Measurements from ENCODE around the gene ST7.

The ST7 gene

DNA sequence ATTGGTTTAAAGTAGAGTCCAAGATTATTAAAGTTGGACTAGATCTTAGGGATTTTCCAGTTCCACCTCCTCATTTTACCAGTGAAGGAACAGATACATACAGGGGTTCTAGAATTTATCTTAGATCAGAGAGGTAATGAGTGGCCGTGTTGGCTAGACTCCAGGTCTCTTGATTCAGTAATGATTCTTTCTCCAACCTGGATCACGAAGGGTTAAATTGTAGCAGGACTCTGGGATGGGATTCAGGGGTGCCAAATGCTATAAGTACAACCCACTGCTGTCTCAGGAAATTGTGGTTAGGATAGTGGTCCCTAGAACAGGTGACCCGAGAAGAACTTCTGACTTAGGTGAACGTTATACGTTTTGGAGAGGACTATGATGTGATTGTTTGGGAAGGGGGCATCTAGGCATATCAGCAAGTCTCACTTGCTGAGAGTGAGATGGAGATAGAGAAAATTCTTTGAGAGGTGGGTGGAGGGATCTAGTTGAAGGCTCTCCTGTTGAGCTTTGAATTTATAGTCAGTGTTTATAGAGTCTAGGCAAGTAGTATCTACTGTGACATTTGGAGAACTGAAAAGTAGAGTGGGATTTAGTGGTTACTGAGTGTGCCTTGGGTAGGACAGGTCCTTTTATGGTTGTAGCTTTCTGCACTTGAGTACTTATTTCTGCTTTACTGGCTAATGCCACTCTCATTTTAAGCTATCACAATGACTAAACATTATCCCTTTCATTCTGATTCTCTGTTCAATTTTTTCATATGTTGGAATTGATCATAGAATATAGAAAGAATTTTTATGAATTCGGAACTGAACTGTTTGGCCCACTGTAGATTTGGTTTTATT lies 58.3 kb downstream of the ST7 start:
- CTCF ChIA-PET: no interaction called here
- POLR2A ChIA-PET: no interaction called here
- no peak for DNase-seq (ENCODE audit: extremely low spot score)
- TF ChIP-seq ZNF384 (IDR thresholded peaks at IDR 0.05) (no peak), SP1 (IDR thresholded peaks at IDR 0.05) (no peak), FOXM1 (IDR thresholded peaks at IDR 0.05; ENCODE audit: borderline replicate concordance) (no peak), TARDBP (IDR thresholded peaks at IDR 0.05) (no peak), ELF4 (IDR thresholded peaks at IDR 0.05) (no peak), SUZ12 (IDR thresholded peaks at IDR 0.05) (no peak), PKNOX1 (IDR thresholded peaks at IDR 0.05) (no peak), HDGF (IDR thresholded peaks at IDR 0.05; ENCODE audit: borderline replicate concordance) (no peak)

DNA sequence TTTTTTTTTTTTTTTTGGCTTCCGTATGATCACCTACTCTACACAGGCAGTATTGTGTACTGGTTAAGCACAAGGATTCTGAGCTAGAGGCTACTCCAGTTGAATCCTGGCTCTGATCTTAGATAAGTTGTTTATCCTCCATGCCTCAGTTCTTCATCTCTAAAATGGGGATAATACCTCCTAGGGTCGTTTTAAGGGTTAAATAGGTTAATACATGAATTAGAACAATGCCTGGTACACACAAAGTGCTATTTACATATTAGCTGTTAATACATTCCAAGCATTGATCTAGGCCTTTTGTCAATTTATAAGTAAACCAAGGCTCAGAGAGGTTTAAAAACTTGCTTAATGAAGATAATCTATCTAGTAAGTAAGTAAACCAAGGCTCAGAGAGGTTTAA lies 59.0 kb downstream of the ST7 start:
- POLR2A ChIA-PET: no interaction called here
- CTCF ChIA-PET: no interaction called here
- no peak for DNase-seq (ENCODE audit: extremely low spot score)
- TF ChIP-seq PKNOX1 (IDR thresholded peaks at IDR 0.05): no peak

DNA sequence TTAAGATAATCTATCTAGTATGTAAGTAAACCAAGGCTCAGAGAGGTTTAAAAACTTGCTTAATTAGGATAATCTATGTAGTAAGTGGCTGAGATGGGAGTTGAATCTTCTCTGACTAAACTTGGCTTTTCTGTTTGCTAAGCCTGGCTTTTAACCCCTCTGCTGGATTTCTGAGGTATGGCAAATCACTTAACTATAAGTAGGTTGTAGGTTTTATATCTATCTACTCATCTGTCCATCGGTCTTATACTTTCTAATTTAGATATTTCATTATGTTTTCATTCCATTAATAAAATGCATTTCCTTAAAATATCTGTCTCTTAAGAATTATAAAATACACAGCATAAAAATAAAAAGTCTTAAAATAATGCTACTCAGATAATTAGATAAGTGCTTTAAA lies 59.4 kb downstream of the ST7 start:
- POLR2A ChIA-PET: no interaction called here
- no peak for TF ChIP-seq L3MBTL2 (conservative IDR thresholded peaks at IDR 0.05)
- no peak for TF ChIP-seq ARNT (IDR thresholded peaks at IDR 0.05)
- TF ChIP-seq CTBP1 (IDR thresholded peaks at IDR 0.05; ENCODE audit: borderline replicate concordance): no peak
- no peak for TF ChIP-seq FOXA1 (IDR thresholded peaks at IDR 0.05)
- no peak for TF ChIP-seq ELF4 (IDR thresholded peaks at IDR 0.05)
- no peak for TF ChIP-seq ZNF384 (IDR thresholded peaks at IDR 0.05)
- TF ChIP-seq NFRKB (IDR thresholded peaks at IDR 0.05): no peak
- TF ChIP-seq LEF1 (IDR thresholded peaks at IDR 0.05; ENCODE audit: borderline replicate concordance): no peak
- TF ChIP-seq PKNOX1 (IDR thresholded peaks at IDR 0.05): no peak
- TF ChIP-seq SUZ12 (IDR thresholded peaks at IDR 0.05): no peak
- TF ChIP-seq FOXM1 (IDR thresholded peaks at IDR 0.05; ENCODE audit: borderline replicate concordance): no peak
- TF ChIP-seq FOXK2 (IDR thresholded peaks at IDR 0.05): no peak
- TF ChIP-seq HDGF (IDR thresholded peaks at IDR 0.05; ENCODE audit: borderline replicate concordance): no peak
- no peak for TF ChIP-seq SP1 (IDR thresholded peaks at IDR 0.05)
- TF ChIP-seq BHLHE40 (IDR thresholded peaks at IDR 0.05; ENCODE audit: borderline replicate concordance): no peak
- CTCF ChIA-PET: interaction anchor here (1.0 kb wide), 1 partner anchor 71 kb away, joined by 3 read pairs; no protein-coding TSS in a partner anchor

DNA sequence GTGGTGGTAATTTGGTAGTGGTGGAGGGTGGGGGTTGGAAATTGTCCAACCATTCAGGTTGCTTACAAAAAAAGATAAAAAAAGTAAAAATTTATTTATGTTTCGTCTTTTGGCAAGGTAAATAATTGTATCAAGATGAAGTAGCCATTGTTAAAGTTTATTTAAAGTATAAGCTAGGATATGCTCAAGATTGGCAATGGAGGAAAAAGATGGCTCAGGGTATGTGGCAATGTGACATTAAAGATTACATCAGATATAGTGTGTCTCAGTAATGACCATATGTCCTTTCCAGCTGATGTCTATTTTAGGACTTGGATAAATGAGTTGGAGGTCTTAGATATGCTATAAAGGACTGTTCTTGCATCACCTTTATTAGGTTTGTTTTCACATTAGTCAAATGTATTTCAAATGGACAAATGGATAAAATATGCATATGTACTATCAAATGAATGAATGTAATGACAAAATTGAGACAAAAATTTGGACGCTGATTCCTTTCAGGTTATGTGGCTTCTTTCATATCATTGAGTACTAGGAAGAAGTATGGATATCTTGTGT lies 60.9 kb downstream of the ST7 start:
- ChIA-PET CTCF (no interaction called here), POLR2A (no interaction called here)
- TF ChIP-seq ARNT (IDR thresholded peaks at IDR 0.05) (no peak), BHLHE40 (IDR thresholded peaks at IDR 0.05; ENCODE audit: borderline replicate concordance) (no peak), HDGF (IDR thresholded peaks at IDR 0.05; ENCODE audit: borderline replicate concordance) (no peak), TARDBP (IDR thresholded peaks at IDR 0.05) (no peak), PKNOX1 (IDR thresholded peaks at IDR 0.05) (no peak), SUZ12 (IDR thresholded peaks at IDR 0.05) (no peak), FOXM1 (IDR thresholded peaks at IDR 0.05; ENCODE audit: borderline replicate concordance) (no peak), NFRKB (IDR thresholded peaks at IDR 0.05) (no peak), CTBP1 (IDR thresholded peaks at IDR 0.05; ENCODE audit: borderline replicate concordance) (no peak), LEF1 (IDR thresholded peaks at IDR 0.05; ENCODE audit: borderline replicate concordance) (no peak), ZNF384 (IDR thresholded peaks at IDR 0.05) (no peak), FOXA1 (IDR thresholded peaks at IDR 0.05) (no peak)
- DNase-seq (ENCODE audit: extremely low spot score): no peak

More for the DNA sequence above, 59.4 kb downstream of the ST7 start:
- peak; percentile 31 for DNase-seq (ENCODE audit: extremely low spot score)

DNA sequence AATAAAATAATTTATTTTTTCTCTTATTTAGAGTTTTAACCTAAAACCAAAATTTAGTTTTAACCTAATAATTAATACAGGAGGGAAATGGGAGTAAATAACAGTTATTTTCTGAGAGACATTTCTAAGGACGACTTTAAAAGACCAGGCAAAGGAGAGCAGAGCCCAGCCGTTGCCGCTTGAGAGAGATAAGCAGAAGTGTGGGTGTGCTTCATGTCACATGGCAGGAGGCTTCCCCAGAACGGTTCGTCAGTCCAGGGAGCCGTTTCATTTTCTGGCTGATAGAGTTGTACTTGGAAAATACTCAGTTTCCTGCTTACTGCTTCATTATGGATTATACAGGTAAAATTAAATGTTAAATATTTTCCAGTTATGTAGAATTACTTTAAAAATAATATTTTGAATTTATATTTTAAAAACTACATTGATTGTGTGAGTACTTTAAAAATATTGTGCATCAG lies 61.4 kb downstream of the ST7 start:
- ChIA-PET POLR2A (no interaction called here), CTCF (no interaction called here)
- DNase-seq (ENCODE audit: extremely low spot score): peak; percentile 44
- TF ChIP-seq NFRKB (IDR thresholded peaks at IDR 0.05) (no peak), PKNOX1 (IDR thresholded peaks at IDR 0.05) (no peak), CTBP1 (IDR thresholded peaks at IDR 0.05; ENCODE audit: borderline replicate concordance) (no peak), ARNT (IDR thresholded peaks at IDR 0.05) (no peak), SUZ12 (IDR thresholded peaks at IDR 0.05) (no peak), FOXK2 (IDR thresholded peaks at IDR 0.05) (no peak), FOXA1 (IDR thresholded peaks at IDR 0.05) (no peak), ELF4 (IDR thresholded peaks at IDR 0.05) (no peak), BHLHE40 (IDR thresholded peaks at IDR 0.05; ENCODE audit: borderline replicate concordance) (no peak), FOXM1 (IDR thresholded peaks at IDR 0.05; ENCODE audit: borderline replicate concordance) (no peak), LEF1 (IDR thresholded peaks at IDR 0.05; ENCODE audit: borderline replicate concordance) (no peak)

Measured in HEK293T (cell line).